BJ (cell line): ENCODE results near the gene ANKRD26. TPM values are rescaled to one million over a fixed set of nuclear protein-coding genes. Genes with fewer than 3 reads are reported as not detected.

ENCODE experiments used
- CTCF ChIA-PET: fragments of 350-600 bp; formaldehyde crosslinking; extraction: SDS; loops from one replicate; lab custom pipeline; 2021; ENCODE audit warnings: antibody characterized with exemption, inconsistent platforms; lab: Yijun Ruan, JAX
- POLR2A ChIA-PET: fragments of 300-600 bp; sonication (Branson Sonifier 250); formaldehyde crosslinking; extraction: SDS; loops from one replicate; lab custom pipeline; 2021; ENCODE audit warnings: antibody characterized with exemption; lab: Charles Lee
- DNase-seq: peaks from one replicate; pipeline ENCODE4 v3.0.0-alpha.2; 2011; ENCODE audit warnings: low read depth
- H3K27me3 ChIP-seq: 2 replicates; pipeline ENCODE4 v1.6.0; 2011; ENCODE audit warnings: low read length; ENCODE audit not compliant: control insufficient read depth, insufficient read depth
- H3K36me3 ChIP-seq: 2 replicates; pipeline ENCODE4 v1.5.1; 2011; ENCODE audit warnings: low read length; ENCODE audit not compliant: control insufficient read depth, insufficient read depth
- H3K4me3 ChIP-seq: 2 replicates; pipeline ENCODE4 v1.5.1; 2011; ENCODE audit warnings: low read depth, mild to moderate bottlenecking, control low read depth, low read length
- polyA plus RNA-seq: library from polyadenylated mRNA; depleted of rRNA; stranded (reverse); fragments of >200 nt; gene quantifications from 2 replicates; pipeline ENCODE4 v1.2.3, GENCODE V29; 2011
- TF ChIP-seq, protein P1 (sequence below): IDR thresholded peaks from 2 replicates; pipeline ENCODE4 v1.5.1; 2011; ENCODE audit warnings: low read depth, mild to moderate bottlenecking, control low read depth, inconsistent platforms, low read length, moderate library complexity; ENCODE audit not compliant: insufficient read depth

ANKRD26 gene
- polyA plus RNA-seq, 1 experiment, result 0.69 TPM

DNA sequence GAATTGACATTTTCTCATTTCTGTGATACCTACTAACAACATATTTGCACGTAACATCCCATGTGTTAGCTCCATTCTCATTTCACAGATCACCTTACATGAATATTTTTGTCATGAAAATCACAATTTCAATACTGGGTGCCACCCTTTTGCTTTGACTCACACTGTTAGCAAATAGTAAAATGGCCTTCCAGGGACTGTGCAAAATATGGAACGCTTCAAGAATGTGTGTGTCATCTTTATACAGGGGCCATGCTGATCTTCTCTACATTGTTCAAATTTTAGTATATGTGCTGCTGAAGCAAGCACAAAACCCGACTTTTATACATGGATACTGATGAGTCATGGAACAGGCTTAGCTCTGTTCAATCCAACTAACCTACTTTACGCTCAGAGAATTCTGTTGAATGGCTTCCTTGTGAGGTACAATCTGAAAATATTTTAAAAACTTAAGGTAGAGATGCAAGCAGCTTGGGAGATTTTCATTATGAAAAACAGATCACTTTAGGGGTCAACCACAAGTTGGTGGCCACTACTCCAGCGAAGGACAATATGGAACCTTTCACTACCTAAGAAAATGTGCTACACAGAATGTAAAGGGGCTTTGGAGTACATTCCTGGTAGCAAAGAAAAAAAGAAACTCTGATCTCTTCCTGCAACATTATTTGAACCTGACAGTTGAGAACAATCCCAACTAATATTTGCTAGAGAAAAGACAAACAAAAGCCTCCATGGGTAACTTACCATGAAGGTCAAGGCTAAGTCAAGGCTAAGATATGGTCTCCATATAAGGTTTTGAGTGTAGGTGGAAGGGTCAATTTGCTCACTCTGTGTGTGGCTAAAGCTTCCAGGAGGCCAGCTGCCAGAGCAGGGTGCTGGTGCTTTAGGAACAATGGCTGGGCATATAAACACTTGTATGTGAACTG is 11.9 kb downstream of the ANKRD26 start:
- CTCF ChIA-PET, result interaction anchor here (0.6 to 1.0 kb wide), 2 partner anchors 11 to 254 kb away, joined by 3 to 4 read pairs; no protein-coding TSS in a partner anchor
- POLR2A ChIA-PET, result no interaction called here
- TF ChIP-seq, protein P1, sequence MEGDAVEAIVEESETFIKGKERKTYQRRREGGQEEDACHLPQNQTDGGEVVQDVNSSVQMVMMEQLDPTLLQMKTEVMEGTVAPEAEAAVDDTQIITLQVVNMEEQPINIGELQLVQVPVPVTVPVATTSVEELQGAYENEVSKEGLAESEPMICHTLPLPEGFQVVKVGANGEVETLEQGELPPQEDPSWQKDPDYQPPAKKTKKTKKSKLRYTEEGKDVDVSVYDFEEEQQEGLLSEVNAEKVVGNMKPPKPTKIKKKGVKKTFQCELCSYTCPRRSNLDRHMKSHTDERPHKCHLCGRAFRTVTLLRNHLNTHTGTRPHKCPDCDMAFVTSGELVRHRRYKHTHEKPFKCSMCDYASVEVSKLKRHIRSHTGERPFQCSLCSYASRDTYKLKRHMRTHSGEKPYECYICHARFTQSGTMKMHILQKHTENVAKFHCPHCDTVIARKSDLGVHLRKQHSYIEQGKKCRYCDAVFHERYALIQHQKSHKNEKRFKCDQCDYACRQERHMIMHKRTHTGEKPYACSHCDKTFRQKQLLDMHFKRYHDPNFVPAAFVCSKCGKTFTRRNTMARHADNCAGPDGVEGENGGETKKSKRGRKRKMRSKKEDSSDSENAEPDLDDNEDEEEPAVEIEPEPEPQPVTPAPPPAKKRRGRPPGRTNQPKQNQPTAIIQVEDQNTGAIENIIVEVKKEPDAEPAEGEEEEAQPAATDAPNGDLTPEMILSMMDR, result no peak
- Histone ChIP-seq H3K36me3 (peaks cover 3% of the 10 kb centered on the region; the same call in 1 of the 2 replicates), H3K27me3 (no peaks in the 10 kb centered on the region), H3K4me3 (no peak overlapping the region)
- no peak for DNase-seq

DNA sequence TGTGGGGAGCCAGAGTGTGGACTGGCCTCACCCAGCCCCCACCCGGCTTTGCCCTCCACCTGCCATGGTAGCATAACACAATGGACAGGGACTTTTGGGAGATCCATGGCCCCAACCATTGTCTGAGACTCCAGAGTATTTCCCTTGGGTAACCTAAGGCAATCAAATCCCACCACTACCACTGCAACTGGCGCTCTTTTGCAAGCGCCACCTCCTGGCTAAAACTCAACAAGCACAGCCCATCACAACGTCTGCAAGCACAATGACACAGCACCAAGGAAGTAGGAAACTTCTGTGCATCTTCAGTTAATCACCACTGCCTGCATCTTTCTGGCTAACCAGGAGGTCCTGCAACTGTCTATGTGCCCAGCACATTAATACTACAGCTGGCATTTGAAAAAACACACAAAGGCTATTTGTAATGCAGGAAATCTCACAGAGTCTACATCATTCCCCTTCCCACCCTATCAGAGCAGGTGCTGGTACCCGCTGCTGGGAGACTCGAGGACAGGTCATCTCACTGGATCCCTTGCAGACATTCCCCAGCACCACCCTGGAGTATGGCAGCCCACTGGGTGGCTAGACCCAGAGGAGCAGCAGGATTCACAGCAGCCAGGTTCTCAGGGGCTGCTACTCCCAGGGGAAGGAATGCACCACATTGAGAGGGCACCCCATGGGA is 27.7 kb downstream of the ANKRD26 start:
- DNase-seq, result no peak
- ChIA-PET POLR2A (no interaction called here), CTCF (interaction anchor here (1.1 kb wide), 1 partner anchor 14 kb away, joined by 6 read pairs; no protein-coding TSS in a partner anchor)
- H3K4me3 ChIP-seq, result no peak overlapping the region
- H3K27me3 ChIP-seq, result no peaks in the 10 kb centered on the region
- TF ChIP-seq, protein P1, result no peak
- peaks cover 8% of the 10 kb centered on the region for H3K36me3 ChIP-seq

DNA sequence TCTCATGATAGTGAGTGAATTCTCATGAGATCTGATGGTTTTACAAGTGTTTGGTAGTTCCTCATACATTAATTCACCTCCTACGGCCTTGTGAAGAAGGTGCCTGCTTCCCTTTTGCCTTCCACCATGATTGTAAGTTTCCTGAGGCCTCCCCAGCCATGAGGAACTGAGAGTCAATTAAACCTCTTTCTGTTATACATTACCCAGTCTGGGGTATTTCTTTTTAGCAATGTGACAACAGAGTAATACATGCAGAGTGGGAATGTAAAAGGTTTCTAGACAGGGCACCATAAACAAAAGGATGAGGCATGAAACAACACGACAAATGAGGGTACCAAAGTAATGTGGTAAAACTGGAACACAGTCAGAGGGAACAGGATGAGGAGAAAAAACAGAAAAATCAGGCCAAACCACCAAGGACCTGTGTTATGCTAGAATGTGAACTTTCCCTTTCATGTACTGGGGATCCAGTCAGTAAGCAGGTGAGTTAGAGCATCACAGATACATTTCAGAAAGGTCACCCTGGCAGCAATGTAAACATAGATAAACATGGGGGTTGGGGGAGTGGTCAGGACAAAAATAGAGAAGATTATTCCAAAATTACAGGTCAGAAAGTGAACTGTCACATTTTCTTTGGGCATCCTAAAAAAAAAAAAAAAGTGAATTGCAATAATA is 31.9 kb downstream of the ANKRD26 start:
- POLR2A ChIA-PET, result no interaction called here
- no peak overlapping the region for H3K4me3 ChIP-seq
- DNase-seq, result no peak
- CTCF ChIA-PET, result no interaction called here
- H3K27me3 ChIP-seq, result no peaks in the 10 kb centered on the region
- TF ChIP-seq, protein P1, result no peak
- H3K36me3 ChIP-seq, result peaks cover 8% of the 10 kb centered on the region

DNA sequence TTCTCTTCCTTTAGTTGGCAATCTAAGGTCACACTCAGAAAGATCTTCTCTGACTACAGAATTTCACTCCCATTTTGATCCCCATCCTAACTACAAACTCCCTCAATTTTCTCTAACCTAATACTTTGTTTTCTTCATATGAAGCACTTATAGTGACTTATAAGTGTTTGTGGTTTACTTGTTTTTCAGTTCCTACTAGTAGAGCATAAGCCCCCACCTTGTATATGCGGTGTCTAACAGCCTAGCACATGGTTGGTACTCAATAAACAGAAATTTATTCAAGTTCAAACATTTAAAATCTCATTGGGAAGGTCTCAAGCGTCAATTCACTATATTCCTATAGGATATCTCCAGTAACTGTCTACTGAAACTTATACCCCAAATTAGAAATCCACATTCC is 35.2 kb downstream of the ANKRD26 start:
- TF ChIP-seq, protein P1, result no peak
- H3K4me3 ChIP-seq, result no peak overlapping the region
- H3K27me3 ChIP-seq, result no peaks in the 10 kb centered on the region
- DNase-seq, result no peak
- CTCF ChIA-PET, result no interaction called here
- peaks cover 1% of the 10 kb centered on the region; the same call in 1 of the 2 replicates for H3K36me3 ChIP-seq
- POLR2A ChIA-PET, result interaction anchor here (0.5 kb wide), 1 partner anchor 48 kb away, joined by 8 read pairs; no protein-coding TSS in a partner anchor
